Neutrophil (primary cell): ENCODE results near the gene CHMP4B.

Experiments
- H3K27ac ChIP-seq: fragments of 200-600 bp; sonication (generic); 2 replicates; pipeline ENCODE4 v1.5.1; 2016; ENCODE audit warnings: mild to moderate bottlenecking, moderate library complexity
- H3K27me3 ChIP-seq: fragments of 200-600 bp; sonication (generic); 2 replicates; pipeline ENCODE4 v1.6.0; 2016; ENCODE audit warnings: mild to moderate bottlenecking
- H3K36me3 ChIP-seq: fragments of 200-600 bp; sonication (generic); 2 replicates; pipeline ENCODE4 v1.5.1; 2017
- H3K4me1 ChIP-seq, 2 experiments: fragments of 200-600 bp in 1 of 2; sonication (generic) in 1 of 2; 1 replicate in 1 of 2; 2 replicates in 1 of 2; pipeline versions ENCODE4 v1.5.1 to v1.6.1; 2013 to 2016; ENCODE audit warnings: low read depth in 1 of 2, low read length in 1 of 2, mild to moderate bottlenecking in 1 of 2, moderate library complexity in 1 of 2; ENCODE audit not compliant: control insufficient read depth in 1 of 2, insufficient read depth in 1 of 2
- H3K4me3 ChIP-seq, 2 experiments: fragments of 200-600 bp in 1 of 2; sonication (generic) in 1 of 2; 1 replicate in 1 of 2; 2 replicates in 1 of 2; pipeline ENCODE4 v1.5.1; 2013 to 2016; ENCODE audit warnings: low read depth in 1 of 2, low read length in 1 of 2, mild to moderate bottlenecking in 1 of 2, moderate library complexity in 1 of 2
- H3K9me3 ChIP-seq: fragments of 200-600 bp; sonication (generic); 2 replicates; pipeline ENCODE4 v1.5.1; 2016
- CTCF ChIP-seq: fragments of 200-600 bp; sonication (generic); IDR thresholded peaks from 2 replicates; pipeline ENCODE4 v1.5.1; 2016; ENCODE audit warnings: antibody characterized with exemption

The CHMP4B gene

GRCh38 chr20:33850159-33850558, 39.0 kb downstream of the CHMP4B start:
- Histone ChIP-seq H3K27ac (peak overlapping the region; percentile 62), H3K4me1 (peaks cover 58 to 65% of the 10 kb centered on the region in 2 experiments), H3K9me3 (no peaks in the 10 kb centered on the region), H3K36me3 (peaks cover 65% of the 10 kb centered on the region), H3K4me3 (no peak overlapping the region), H3K27me3 (no peaks in the 10 kb centered on the region)
- TF ChIP-seq CTCF, result no peak

DNA sequence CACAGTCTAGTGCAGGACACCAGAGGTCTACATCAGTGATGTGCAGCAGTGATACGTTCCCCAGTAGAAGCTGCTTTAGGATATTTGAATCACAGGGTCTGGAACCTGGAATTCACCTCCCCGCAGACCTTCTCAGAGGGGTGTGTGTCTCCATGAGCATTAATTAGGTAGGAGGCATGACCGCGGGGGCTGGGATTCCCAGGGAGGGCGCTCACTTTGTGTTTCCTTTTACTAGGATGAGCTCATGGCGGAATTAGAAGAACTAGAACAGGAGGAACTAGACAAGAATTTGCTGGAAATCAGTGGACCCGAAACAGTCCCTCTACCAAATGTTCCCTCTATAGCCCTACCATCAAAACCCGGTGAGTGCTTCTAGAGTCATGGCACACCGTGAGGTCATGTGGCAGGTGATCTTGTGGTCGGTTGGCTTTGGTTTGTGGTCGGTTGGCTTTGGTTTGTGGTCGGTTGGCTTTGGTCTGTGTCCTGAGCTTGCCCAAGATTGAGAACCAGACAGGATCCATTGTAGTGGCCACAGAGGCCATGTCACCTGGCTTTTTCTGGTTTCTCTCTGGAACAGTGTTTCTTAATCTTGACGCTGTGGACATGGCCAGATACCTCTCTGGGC, 40.8 kb downstream of the CHMP4B start:
- peaks cover 81% of the 10 kb centered on the region for H3K36me3 ChIP-seq
- no peak overlapping the region for H3K4me3 ChIP-seq
- no peak for TF ChIP-seq CTCF
- peaks cover 42 to 48% of the 10 kb centered on the region in 2 experiments for H3K4me1 ChIP-seq
- H3K9me3 ChIP-seq, result no peaks in the 10 kb centered on the region
- H3K27ac ChIP-seq, result peak overlapping the region; percentile 62
- H3K27me3 ChIP-seq, result no peaks in the 10 kb centered on the region

DNA sequence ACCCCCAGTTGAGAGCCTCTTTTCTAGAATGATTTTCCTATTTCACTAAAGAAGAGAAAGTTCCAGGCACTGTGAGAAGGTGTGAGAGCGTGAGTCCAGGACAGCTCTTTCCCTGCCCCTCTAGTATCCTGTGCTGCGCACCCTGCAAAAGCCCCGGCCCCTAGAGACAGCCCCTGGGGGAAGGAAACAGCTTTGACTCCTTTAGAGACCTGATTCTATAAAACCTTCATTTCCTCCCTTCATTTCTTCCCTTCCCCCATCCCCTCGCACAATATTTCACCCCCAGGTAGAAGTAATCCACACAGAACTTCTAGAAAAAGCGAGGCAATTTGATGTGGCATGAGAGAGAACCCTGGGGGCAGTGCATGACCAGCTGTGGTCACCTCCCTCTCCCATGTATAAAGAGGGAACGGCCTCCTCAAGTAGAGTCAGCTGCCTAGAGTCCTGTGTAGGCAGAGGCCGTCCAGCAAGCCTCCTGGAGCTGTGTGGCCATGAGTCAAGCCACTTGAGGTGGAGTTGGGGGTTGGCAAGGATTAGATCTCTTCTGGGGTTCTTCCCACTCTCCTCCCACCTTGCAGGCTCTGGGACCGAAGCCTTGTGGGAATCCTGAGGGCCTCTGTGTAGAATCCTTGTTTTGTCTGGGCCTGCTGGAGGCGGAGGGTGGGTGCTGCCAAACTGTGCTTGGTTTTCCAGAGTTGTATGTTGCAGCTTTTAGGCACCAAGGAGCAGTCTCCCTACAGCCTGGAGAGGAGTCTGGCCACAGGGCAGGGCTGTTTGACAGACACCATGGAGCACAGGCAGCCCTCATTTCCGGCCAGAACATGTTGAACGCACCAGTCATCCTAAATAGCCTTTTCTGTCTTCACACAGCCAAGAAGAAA, 41.7 kb downstream of the CHMP4B start:
- no peak for TF ChIP-seq CTCF
- no peaks in the 10 kb centered on the region for H3K27me3 ChIP-seq
- H3K27ac ChIP-seq, result no peak overlapping the region
- H3K4me1 ChIP-seq, result peaks cover 41 to 46% of the 10 kb centered on the region in 2 experiments
- peaks cover 90% of the 10 kb centered on the region for H3K36me3 ChIP-seq
- no peaks in the 10 kb centered on the region for H3K9me3 ChIP-seq
- H3K4me3 ChIP-seq, result no peak overlapping the region

DNA sequence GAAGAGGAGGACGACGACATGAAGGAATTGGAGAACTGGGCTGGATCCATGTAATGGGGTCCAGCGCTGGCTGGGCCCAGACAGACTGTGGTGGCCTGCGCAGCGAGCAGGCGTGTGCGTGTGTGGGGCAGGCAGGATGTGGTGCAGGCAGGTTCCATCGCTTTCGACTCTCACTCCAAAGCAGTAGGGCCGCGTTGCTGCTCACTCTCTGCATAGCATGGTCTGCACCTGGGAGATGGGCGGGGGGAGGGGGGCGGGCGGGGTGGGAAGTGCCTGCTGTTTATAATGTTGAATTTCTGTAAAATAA, 42.3 kb downstream of the CHMP4B start:
- H3K27ac ChIP-seq, result no peak overlapping the region
- no peaks in the 10 kb centered on the region for H3K9me3 ChIP-seq
- H3K4me3 ChIP-seq, result no peak overlapping the region
- no peaks in the 10 kb centered on the region for H3K27me3 ChIP-seq
- no peak for TF ChIP-seq CTCF
- H3K36me3 ChIP-seq, result peaks cover 91% of the 10 kb centered on the region
- peaks cover 46% of the 10 kb centered on the region in 2 experiments for H3K4me1 ChIP-seq

DNA sequence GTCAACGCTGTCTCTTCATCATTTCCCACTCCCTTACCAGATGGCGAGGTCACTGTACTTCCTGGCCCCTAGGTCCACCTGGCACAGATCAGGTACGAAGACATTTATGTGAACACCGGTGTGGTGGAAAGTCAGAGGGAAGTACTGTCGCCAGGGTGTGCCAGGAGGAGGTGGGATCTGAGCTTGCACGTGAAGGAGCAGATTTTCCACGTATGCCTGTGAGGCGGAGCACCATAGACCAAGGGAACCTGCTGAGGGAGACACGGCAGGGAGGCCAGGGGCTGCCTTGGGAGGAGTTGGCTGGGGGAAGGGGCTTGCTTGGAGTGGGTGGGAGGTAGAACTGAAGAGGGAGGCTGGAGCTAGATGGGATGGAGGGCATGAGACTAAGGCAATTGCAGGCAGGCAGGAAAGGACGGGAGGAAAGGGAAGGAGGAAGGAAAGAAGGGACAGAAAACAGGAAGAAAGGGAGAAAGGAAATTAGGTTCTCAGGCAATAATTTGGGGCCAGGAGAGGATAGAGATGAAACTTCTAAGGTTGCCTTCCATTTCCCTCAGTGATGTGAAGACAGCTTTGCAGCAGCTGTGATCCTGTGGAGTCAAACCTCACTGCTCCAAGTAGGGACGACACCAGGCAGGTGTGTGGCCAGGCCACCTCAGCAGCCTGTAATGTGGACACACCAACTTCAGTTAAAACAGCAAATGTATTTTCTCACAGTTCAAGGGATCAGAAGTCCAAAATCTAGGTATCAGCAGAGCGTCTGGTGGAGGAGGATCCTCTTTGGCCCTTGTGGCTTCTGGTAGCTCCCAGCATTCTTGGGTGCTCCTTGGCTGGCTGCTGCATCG, 46.8 kb downstream of the CHMP4B start:
- H3K4me1 ChIP-seq, result peaks cover 33 to 41% of the 10 kb centered on the region in 2 experiments
- no peak for TF ChIP-seq CTCF
- H3K9me3 ChIP-seq, result no peaks in the 10 kb centered on the region
- H3K27me3 ChIP-seq, result no peaks in the 10 kb centered on the region
- H3K36me3 ChIP-seq, result peaks cover 54% of the 10 kb centered on the region
- no peak overlapping the region for H3K4me3 ChIP-seq
- peak overlapping the region; percentile 82 for H3K27ac ChIP-seq
